ENCODE results near the gene SLC11A1.

The SLC11A1 gene

DNA sequence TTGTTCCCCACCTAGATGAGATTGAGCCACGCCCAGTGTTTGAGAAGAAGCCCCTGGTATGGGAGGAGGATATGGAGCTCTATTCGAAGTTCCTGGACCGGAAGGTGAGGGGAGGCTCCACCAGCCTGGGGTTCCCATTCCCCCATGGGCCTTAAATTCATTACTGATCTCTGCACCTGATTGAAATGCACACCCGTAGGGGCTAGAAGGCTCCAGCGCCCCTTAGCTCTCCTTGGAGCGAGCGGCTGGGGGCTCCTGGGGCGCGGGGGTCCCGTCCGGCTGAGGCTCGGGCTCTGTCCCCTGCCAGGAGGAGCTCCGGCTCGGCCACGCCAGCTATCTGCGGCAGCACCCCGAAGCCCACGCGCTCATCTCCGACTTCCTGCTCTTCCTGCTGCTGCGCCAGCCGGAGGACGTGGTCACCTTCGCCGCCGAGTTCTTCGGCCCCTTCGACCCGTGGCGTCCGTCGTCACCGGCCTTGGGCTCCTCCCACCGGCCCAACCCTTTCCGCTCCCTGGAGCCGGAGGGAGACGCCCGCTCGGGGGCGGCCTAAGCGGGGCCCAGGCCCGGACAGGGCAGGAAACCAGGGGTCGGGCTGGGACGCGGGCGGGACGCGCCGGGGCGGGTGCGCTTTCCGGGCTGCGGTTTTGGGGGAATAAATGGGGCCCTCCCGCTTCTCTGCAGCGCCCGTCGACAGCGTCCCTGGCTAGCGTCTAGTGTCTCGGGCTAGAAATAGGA lies 14.5 kb upstream of the SLC11A1 start:
- peak; percentile 66 for DNase-seq

DNA sequence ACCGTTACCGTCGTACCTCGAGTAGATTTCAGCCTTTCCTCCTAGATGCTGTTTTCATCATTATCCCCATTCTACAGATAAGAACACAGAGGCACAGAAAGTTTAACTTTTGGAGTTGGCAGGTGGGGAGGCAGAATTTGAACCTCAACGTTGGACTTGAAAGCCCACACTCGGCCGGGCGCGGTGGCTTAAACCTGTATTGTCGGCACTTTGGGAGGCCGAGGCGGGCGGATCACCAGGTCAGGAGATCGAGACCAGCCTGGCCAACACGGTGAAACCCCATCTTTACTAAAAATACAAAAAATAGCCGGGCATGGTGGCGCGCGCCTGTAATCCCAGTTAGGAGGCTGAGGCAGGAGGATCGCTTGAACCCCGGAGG lies 13.9 kb upstream of the SLC11A1 start:
- no peak for DNase-seq

- no peak for DNase-seq
Observed at GRCh38 chr2:218368621-218369153, 13.4 kb upstream of the SLC11A1 start.

DNA sequence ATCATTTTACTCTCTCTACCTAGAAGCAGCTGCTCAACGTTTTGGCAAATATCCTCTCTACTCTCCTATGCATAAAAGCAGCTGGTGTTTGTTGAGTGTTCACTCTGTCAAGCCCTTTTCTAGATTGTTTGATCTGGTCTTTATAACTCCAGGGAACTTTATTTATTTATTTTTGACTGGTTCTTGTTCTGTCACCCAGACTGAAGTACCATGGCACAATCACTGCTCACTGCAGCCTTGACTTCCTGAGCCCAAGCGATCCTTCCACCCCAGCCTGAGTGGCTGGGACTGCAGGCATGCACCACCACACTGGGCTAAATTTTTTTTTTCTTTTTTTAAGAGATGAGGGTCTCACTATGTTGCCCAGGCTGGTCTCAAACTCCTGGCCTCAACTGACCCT lies 12.7 kb upstream of the SLC11A1 start:
- no peak for DNase-seq

DNA sequence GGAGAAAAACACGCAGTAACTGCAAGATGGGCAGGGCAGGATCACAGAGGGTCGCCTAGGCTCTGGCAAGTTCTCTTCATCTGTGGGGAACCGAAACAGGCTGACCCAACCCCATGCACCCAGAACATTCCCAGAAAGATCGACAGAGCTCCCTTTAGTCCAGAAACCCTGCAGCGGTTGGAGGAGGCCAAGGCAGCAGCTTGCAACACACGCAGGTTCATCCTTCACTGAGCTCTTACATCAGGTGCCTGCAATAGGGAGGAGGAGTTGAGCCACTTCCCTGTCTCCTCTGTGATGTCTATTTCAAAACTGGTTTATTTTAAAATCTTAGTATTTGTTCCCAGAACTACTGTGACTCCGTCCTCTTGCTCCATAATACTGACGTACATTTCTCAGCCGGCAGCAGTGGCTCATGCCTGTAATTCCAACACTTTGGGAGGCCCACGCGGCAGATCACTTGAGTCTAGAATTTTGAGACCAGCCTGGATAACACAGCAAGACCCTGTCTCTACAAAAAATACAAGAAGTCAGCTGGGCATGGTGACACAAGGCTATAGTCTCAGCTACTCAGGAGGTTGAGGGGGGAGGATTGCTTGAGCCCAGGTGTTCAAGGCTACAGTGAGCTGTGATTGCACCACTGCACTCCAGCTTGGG lies 11.5 kb upstream of the SLC11A1 start:
- DNase-seq: no peak

DNA sequence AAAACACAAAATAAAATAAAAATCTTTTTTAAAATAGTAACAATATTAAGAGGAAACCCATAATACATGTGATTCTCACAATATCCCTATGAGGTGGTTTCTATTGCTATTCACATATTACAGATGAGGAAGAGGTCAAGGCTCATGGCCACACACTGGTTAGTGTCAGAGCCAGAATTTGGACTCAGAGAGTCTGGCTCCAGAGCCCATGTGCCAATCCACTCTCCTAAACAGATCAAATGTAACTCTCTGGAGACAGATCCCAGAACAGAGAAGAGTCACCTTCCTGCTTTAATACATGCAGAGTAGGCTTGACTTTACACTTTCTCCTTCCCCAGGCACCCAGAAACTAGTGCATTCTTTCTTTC lies 10.1 kb upstream of the SLC11A1 start:
- no peak for DNase-seq

DNA sequence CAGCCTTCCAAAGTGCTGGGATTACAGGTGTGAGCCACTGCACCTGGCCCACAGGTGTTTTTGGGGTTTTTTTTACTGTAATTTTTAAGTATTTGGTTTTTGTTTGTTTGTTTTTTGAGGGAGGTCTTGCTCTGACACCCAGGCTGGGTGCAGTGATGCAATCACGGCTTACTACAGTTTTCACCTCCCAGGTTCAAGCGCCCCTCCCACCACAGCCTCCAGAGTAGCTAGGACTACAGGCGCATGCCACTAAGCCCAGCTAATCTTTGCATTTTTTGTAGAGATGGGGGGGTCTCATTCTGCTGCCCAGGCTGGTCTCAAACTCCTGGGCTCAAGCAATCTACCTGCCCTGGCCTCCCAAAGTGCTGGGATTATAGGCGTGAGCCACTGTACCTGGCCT lies 7.3 kb upstream of the SLC11A1 start:
- no peak for DNase-seq

- DNase-seq: no peak
Observed at GRCh38 chr2:218375212-218375611, 6.9 kb upstream of the SLC11A1 start.

DNA sequence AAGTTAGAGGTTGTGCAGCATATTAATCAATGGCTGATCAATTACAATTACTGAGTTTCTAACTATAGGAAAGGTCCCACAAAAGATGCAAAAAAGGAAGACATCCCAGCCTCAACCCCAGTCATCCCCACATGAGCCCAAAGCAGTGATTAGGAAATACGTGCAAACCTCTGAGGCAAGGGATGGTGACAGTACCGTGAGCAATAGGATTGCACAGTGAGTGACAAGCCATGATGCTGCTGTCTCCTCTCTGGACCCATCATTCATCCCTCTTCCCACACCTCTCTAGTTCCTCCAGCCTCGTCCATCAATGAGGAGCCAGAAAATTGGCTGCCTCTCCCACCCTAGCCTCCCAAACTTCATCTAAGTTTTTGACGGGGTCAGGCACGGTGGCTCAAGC lies 4.0 kb upstream of the SLC11A1 start:
- DNase-seq: no peak

DNA sequence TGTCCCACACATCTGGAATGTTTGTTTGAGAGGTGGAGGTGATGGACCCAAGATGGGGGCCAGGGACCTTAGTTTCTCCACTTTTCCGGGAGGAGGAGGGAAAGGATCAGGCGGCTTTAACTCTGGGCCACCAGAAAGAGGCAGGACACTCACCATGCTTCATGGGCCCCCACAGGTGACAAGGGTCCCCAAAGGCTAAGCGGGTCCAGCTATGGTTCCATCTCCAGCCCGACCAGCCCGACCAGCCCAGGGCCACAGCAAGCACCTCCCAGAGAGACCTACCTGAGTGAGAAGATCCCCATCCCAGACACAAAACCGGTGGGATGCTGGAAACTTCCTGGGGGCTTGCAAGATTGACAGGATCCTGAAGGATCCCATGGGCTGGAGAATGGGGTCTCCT lies 712 bp downstream of the SLC11A1 start:
- no peak for DNase-seq

GRCh38 chr2:218383892-218384519 lies 1.9 kb downstream of the SLC11A1 start:
- no peak for DNase-seq

DNA sequence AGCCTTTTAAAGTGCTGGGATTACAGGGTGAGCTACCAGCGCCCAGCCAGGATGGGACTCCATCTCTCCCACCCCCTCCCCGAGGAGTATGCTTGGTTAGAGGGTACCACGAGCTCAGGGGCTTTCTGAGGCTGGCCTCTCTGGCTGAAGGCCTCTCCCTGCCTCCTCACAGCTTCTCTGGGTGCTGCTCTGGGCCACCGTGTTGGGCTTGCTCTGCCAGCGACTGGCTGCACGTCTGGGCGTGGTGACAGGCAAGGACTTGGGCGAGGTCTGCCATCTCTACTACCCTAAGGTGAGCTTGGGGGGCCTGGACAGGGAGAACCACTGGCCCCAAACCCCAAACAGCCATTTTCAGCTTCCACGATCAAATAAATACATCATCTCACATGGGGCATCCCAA lies 2.9 kb downstream of the SLC11A1 start:
- DNase-seq: no peak

DNA sequence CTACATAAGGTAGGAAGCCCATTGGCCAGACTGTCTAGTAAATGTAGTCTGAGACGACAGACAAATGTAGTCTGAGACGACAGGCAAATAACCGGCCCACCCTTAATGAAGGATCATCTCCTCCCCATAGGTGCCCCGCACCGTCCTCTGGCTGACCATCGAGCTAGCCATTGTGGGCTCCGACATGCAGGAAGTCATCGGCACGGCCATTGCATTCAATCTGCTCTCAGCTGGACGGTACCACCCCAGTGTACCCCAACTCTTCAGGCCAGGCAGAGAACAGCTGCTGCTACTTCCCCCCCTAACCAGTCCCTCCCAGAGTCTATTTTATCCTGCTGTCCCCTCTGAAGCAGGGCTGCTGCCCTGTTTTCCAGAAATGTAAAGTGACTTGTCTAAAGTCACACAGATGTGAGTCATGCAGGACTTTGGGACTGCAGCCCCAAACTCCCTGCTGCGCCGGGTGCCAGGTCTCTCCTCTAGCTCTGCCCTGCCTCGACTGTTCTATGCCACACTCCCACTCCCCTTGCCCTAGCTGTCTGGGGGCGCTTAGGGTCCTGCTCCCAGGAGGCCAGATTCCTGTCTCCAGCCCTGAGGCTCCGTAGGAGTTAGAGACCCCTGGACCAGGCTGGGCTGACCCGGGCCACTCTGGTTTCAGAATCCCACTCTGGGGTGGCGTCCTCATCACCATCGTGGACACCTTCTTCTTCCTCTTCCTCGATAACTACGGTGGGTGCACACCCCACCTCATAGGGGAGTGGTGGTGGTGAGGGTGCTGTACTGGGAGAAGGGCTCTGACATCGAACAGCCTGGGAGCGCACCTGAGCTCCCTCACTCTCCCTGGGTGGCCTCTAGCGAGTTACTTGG lies 4.7 kb downstream of the SLC11A1 start:
- DNase-seq: no peak

GRCh38 chr2:218387369-218388194 lies 5.5 kb downstream of the SLC11A1 start:
- DNase-seq: no peak

DNA sequence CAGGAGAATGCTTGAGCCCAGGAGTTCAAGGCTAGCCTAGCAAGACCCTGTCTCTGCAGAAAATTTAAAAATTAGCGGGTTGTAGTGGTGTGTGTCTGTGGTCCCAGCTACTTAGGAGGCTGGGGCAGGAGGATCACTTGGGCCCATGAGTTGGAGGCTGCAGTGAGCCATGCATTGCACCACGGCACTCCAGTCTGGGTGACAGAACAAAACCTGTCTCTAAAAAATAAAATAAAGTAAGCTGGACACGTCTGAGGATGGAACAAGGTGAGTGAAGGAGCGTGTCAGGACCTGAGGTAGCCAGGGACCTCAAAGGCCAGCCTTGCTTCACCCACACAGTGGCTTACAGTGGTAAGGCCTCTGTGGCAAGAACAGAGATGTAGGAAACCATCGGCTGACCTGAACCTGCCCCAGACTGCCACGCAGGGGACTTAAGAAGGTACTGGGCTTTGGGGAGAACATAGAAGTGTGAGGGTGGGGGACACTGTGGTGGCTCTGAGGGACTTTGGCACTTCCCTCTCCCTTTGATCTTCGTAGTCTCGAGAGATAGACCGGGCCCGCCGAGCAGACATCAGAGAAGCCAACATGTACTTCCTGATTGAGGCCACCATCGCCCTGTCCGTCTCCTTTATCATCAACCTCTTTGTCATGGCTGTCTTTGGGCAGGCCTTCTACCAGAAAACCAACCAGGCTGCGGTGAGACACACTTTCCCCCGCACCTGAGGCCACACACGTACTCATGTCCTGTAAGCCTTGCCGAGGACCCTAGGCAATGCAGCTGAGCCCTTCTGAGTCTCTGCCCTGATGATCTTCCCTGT lies 7.5 kb downstream of the SLC11A1 start:
- DNase-seq: no peak

- DNase-seq: no peak
Observed at GRCh38 chr2:218391202-218391601, 9.1 kb downstream of the SLC11A1 start.

- DNase-seq: no peak
Observed at GRCh38 chr2:218392459-218392858, 10.4 kb downstream of the SLC11A1 start.

DNA sequence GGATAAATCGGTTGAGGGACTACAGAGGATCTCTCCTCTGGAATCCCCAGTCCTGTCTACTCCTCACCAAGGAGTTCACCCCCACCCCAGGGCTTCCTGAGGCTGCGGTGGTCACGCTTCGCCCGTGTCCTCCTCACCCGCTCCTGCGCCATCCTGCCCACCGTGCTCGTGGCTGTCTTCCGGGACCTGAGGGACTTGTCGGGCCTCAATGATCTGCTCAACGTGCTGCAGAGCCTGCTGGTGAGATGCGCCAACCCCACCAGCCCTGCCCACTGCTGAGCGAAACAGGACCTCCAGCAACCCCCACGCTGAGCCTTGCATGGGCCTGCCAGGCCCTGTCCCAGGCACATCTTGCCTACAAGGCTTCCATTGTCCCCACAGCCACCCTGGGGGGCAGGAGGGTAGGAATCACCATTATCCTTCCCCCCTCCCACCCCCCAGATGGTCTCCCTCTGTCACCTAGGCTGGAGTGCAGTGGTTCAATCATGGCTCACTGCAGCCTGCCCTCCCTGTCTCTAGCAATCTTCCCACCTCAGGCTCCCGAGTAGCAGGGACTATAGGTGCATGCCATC lies 10.9 kb downstream of the SLC11A1 start:
- DNase-seq: no peak

- DNase-seq: peak; percentile 26
Observed at GRCh38 chr2:218393750-218394290, 11.7 kb downstream of the SLC11A1 start.

DNA sequence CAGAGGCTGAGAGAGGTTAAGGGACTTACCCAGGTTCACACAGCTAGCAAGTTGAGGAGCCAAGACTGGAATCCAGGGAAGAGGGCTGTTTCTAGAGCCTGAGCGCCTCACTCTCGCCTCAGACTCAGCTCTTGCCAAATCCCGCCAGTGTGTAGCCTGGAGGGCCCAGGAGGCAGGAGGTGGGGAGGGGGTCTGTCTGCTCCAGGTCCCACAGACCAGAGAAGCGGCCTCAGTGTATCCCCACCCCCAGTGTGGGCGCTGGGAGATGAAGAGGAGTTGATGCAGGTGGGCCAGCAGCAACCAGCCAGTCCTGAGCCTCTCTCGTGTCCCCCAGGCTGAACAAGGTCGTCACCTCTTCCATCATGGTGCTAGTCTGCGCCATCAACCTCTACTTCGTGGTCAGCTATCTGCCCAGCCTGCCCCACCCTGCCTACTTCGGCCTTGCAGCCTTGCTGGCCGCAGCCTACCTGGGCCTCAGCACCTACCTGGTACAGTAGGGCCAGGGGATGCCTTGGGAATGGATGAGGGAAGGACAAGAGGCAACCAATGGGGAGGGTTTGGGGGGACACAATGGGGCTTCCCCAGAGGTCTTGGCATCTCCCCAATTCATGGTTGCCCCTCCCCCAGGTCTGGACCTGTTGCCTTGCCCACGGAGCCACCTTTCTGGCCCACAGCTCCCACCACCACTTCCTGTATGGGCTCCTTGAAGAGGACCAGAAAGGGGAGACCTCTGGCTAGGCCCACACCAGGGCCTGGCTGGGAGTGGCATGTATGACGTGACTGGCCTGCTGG lies 12.4 kb downstream of the SLC11A1 start:
- DNase-seq: no peak
